H1 (cell line): ENCODE data around the gene SUCLG2. TPM values are rescaled to one million over a fixed set of nuclear protein-coding genes. Genes with fewer than 3 reads are reported as not detected.

Source experiments
- CTCF ChIA-PET: fragments of 300-600 bp; sonication (Branson Sonifier 250); formaldehyde crosslinking; loops from one replicate; lab custom pipeline; 2021; ENCODE audit not compliant: partially characterized antibody; lab: Charles Lee
- POLR2A ChIA-PET: fragments of 300-600 bp; sonication (Branson Sonifier 250); formaldehyde crosslinking; loops from one replicate; lab custom pipeline; 2021; ENCODE audit warnings: inconsistent platforms; ENCODE audit not compliant: partially characterized antibody; lab: Charles Lee
- DNase-seq, 2 experiments: peaks; one replicate each; pipeline versions ENCODE4 v3.0.0 to v3.0.0-alpha.2; 2010 to 2022; ENCODE audit warnings: low spot score in 2 of 2, low read depth in 1 of 2, mixed read lengths in 1 of 2
- FAIRE-seq: peaks from 2 replicates; lab custom pipeline; 2011; peaks lifted over from hg19 to GRCh38; lab: Jason Lieb, UNC
- H2AFZ ChIP-seq: 2 replicates; pipeline ENCODE4 v1.8.1; 2012; ENCODE audit warnings: low read length, inconsistent platforms
- H2AK5ac ChIP-seq: 2 replicates; pipeline ENCODE4 v1.6.1; 2013; ENCODE audit warnings: low read depth, low read length
- H2BK120ac ChIP-seq: replicated peaks from 2 replicates; pipeline ENCODE3; 2013; ENCODE audit warnings: low read depth, low read length, inconsistent platforms
- H2BK12ac ChIP-seq: 2 replicates; pipeline ENCODE4 v1.6.1; 2013; ENCODE audit warnings: low read depth, low read length
- H2BK15ac ChIP-seq: 2 replicates; pipeline ENCODE4 v1.6.1; 2013; ENCODE audit warnings: low read length
- H2BK20ac ChIP-seq: 2 replicates; pipeline ENCODE4 v1.6.1; 2013; ENCODE audit warnings: low read length
- H2BK5ac ChIP-seq: 2 replicates; pipeline ENCODE4 v1.6.1; 2013; ENCODE audit warnings: low read depth, low read length
- H3K14ac ChIP-seq: 2 replicates; pipeline ENCODE4 v1.6.1; 2013; ENCODE audit warnings: inconsistent platforms; ENCODE audit not compliant: insufficient read length
- H3K18ac ChIP-seq: 2 replicates; pipeline ENCODE4 v1.6.1; 2013; ENCODE audit warnings: low read length; ENCODE audit errors: extremely low read depth
- H3K23ac ChIP-seq: 2 replicates; pipeline ENCODE4 v1.6.1; 2013; ENCODE audit warnings: inconsistent platforms; ENCODE audit not compliant: insufficient read length
- H3K23me2 ChIP-seq: 2 replicates; pipeline ENCODE4 v1.6.1; 2013; ENCODE audit warnings: low read depth, low read length
- H3K27ac ChIP-seq: 2 replicates; pipeline ENCODE4 v1.6.1; 2011; ENCODE audit warnings: low read depth, low read length, inconsistent platforms
- H3K27me3 ChIP-seq, 4 experiments: replicated peaks in 1 of 4; 1 replicate in 1 of 4; 2 replicates in 3 of 4; pipeline versions ENCODE4 v1.6.1 to v1.8.1; 2011 to 2013; ENCODE audit warnings: low read length in 3 of 4, mild to moderate bottlenecking in 3 of 4, inconsistent platforms in 2 of 4, mixed read lengths in 2 of 4, moderate library complexity in 1 of 4; ENCODE audit not compliant: control insufficient read depth in 3 of 4, insufficient read depth in 3 of 4; ENCODE audit errors: extremely low read depth in 1 of 4
- H3K36me3 ChIP-seq, 4 experiments: 2 replicates each; pipeline versions ENCODE4 v1.6.1 to v1.8.1; 2011 to 2013; ENCODE audit warnings: mild to moderate bottlenecking in 4 of 4, low read length in 3 of 4, moderate library complexity in 2 of 4, control low read depth in 1 of 4, inconsistent platforms in 1 of 4; ENCODE audit not compliant: insufficient read depth in 4 of 4, control insufficient read depth in 2 of 4
- H3K4ac ChIP-seq: replicated peaks from 2 replicates; pipeline ENCODE3; 2013; ENCODE audit warnings: low read length, low read depth, mixed read lengths, inconsistent platforms; ENCODE audit not compliant: insufficient read length
- H3K4me1 ChIP-seq, 4 experiments: replicated peaks in 1 of 4; 1 replicate in 1 of 4; 2 replicates in 3 of 4; pipeline versions ENCODE4 v1.6.1 to v1.8.1; 2011 to 2013; ENCODE audit warnings: low read length in 3 of 4, inconsistent platforms in 2 of 4, mixed read lengths in 1 of 4; ENCODE audit not compliant: insufficient read depth in 4 of 4, control insufficient read depth in 3 of 4
- H3K4me2 ChIP-seq, 2 experiments: 2 replicates each; pipeline versions ENCODE4 v1.6.1 to v1.8.1; 2011 to 2013; ENCODE audit warnings: low read depth in 2 of 2, low read length in 2 of 2, control low read depth in 1 of 2, inconsistent platforms in 1 of 2, mild to moderate bottlenecking in 1 of 2; ENCODE audit not compliant: insufficient read depth in 1 of 2
- H3K4me3 ChIP-seq, 4 experiments: fragments of 200-600, 300-600 bp in 1 of 4; sonication (generic), shearing (Covaris generic), sonication (Bioruptor Twin) in 1 of 4; 2 replicates each; pipeline versions ENCODE4 v1.5.1 to v1.8.1; 2011 to 2016; ENCODE audit warnings: low read length in 4 of 4, low read depth in 3 of 4, control low read depth in 2 of 4, inconsistent platforms in 2 of 4, mild to moderate bottlenecking in 2 of 4, mixed read lengths in 1 of 4, moderate library complexity in 1 of 4; ENCODE audit not compliant: insufficient read depth in 2 of 4; ENCODE audit errors: extremely low read depth in 1 of 4
- H3K56ac ChIP-seq: replicated peaks from 2 replicates; pipeline ENCODE3; 2013; ENCODE audit warnings: low read depth, mild to moderate bottlenecking, mixed read lengths, low read length, inconsistent platforms; ENCODE audit not compliant: insufficient read length
- H3K79me1 ChIP-seq: 2 replicates; pipeline ENCODE4 v1.6.1; 2013; ENCODE audit warnings: low read depth, low read length, control low read depth
- H3K79me2 ChIP-seq, 2 experiments: 2 replicates each; pipeline versions ENCODE4 v1.6.1 to v1.8.1; 2012 to 2013; ENCODE audit warnings: low read length in 2 of 2, mild to moderate bottlenecking in 2 of 2, inconsistent platforms in 1 of 2; ENCODE audit not compliant: insufficient read depth in 2 of 2, control insufficient read depth in 1 of 2
- H3K9ac ChIP-seq, 4 experiments: replicated peaks in 1 of 4; 1 replicate in 1 of 4; 2 replicates in 3 of 4; pipeline versions ENCODE4 v1.6.1 to v1.8.1; 2011 to 2013; ENCODE audit warnings: low read depth in 3 of 4, low read length in 3 of 4, control low read depth in 2 of 4, mild to moderate bottlenecking in 2 of 4, moderate library complexity in 2 of 4, inconsistent platforms in 1 of 4; ENCODE audit errors: extremely low read depth in 1 of 4
- H3K9me3 ChIP-seq, 2 experiments: 2 replicates each; pipeline versions ENCODE4 v1.6.1 to v1.8.1; 2012 to 2013; ENCODE audit warnings: mild to moderate bottlenecking in 2 of 2, moderate library complexity in 2 of 2, control low read depth in 1 of 2, inconsistent platforms in 1 of 2, low read depth in 1 of 2, low read length in 1 of 2, mixed read lengths in 1 of 2; ENCODE audit not compliant: insufficient read depth in 2 of 2
- H4K20me1 ChIP-seq, 2 experiments: replicated peaks in 1 of 2; 2 replicates each; pipeline versions ENCODE3 to v1.8.1; 2011 to 2013; ENCODE audit warnings: inconsistent platforms in 2 of 2, low read length in 2 of 2, mild to moderate bottlenecking in 1 of 2; ENCODE audit not compliant: insufficient read depth in 2 of 2, control insufficient read depth in 1 of 2
- H4K5ac ChIP-seq: 2 replicates; pipeline ENCODE4 v1.6.1; 2013; ENCODE audit warnings: low read length, low read depth, mixed read lengths, inconsistent platforms; ENCODE audit not compliant: insufficient read length
- H4K8ac ChIP-seq: 2 replicates; pipeline ENCODE4 v1.8.0; 2013; ENCODE audit warnings: mild to moderate bottlenecking, moderate library complexity, low read length, inconsistent platforms; ENCODE audit not compliant: insufficient read depth; ENCODE audit errors: extremely low read depth
- H4K91ac ChIP-seq: replicated peaks from 2 replicates; pipeline ENCODE3; 2013; ENCODE audit warnings: low read length, mixed read lengths, inconsistent platforms; ENCODE audit not compliant: insufficient read length
- ASH2L ChIP-seq: fragments of 200-600, 300-600 bp; sonication (generic); IDR thresholded peaks from one replicate; pipeline ENCODE4 v1.7.1; 2017; ENCODE audit warnings: low read length
- CBX8 ChIP-seq: fragments of 300-800, 300-1000 bp; sonication (generic); IDR thresholded peaks from 2 replicates; pipeline ENCODE4 v1.7.1; 2016; ENCODE audit warnings: low read depth, low read length, borderline replicate concordance
- JUN ChIP-seq: IDR thresholded peaks from 2 replicates; pipeline ENCODE4 v1.6.1; 2011; ENCODE audit warnings: low read depth, mild to moderate bottlenecking, improper control_type of control experiment, low read length
- MAFK ChIP-seq: IDR thresholded peaks from 2 replicates; pipeline ENCODE4 v1.6.1; 2012; ENCODE audit warnings: low read depth, mild to moderate bottlenecking, improper control_type of control experiment, low read length
- MAX ChIP-seq: IDR thresholded peaks from 2 replicates; pipeline ENCODE4 v1.6.1; 2012; ENCODE audit warnings: inconsistent platforms
- POLR2A ChIP-seq, 2 experiments: IDR thresholded peaks; 1 replicate in 1 of 2; 2 replicates in 1 of 2; pipeline ENCODE4 v1.6.1; 2011; ENCODE audit warnings: low read depth in 2 of 2, low read length in 2 of 2, mild to moderate bottlenecking in 2 of 2; ENCODE audit errors: control extremely low read depth in 1 of 2
- POU5F1 ChIP-seq: IDR thresholded peaks from 2 replicates; pipeline ENCODE4 v1.6.1; 2011; ENCODE audit warnings: low read depth, mild to moderate bottlenecking, low read length, moderate library complexity
- RAD21 ChIP-seq, 2 experiments: IDR thresholded peaks in 1 of 2; conservative IDR thresholded peaks in 1 of 2; 2 replicates each; pipeline ENCODE4 v1.6.1; 2011; ENCODE audit warnings: low read depth in 2 of 2, low read length in 2 of 2, improper control_type of control experiment in 1 of 2, inconsistent platforms in 1 of 2, mild to moderate bottlenecking in 1 of 2, moderate library complexity in 1 of 2
- RFX5 ChIP-seq: IDR thresholded peaks from 2 replicates; pipeline ENCODE4 v1.6.1; 2011; ENCODE audit warnings: low read depth, low read length, improper control_type of control experiment, borderline replicate concordance
- SIRT6 ChIP-seq: IDR thresholded peaks from one replicate; pipeline ENCODE4 v1.7.1; 2012; ENCODE audit warnings: low read length, inconsistent platforms
- SP1 ChIP-seq: IDR thresholded peaks from 2 replicates; pipeline ENCODE4 v1.6.1; 2011; ENCODE audit warnings: low read depth, low read length
- TCF12 ChIP-seq: IDR thresholded peaks from 2 replicates; pipeline ENCODE4 v1.6.1; 2011; ENCODE audit warnings: low read depth, mild to moderate bottlenecking, low read length
- ZNF274 ChIP-seq: IDR thresholded peaks from 2 replicates; pipeline ENCODE4 v1.7.0; 2012; ENCODE audit warnings: low read length, borderline replicate concordance; ENCODE audit errors: extremely low read depth
- WGBS, 2 experiments: shearing (Covaris generic) in 1 of 2; methylation state at CpG; one replicate each; pipeline versions ENCODE4 v1.1.6 to v1.1.7; 2013 to 2015; ENCODE audit warnings: low lambda C conversion rate in 2 of 2, mixed read lengths in 2 of 2, inconsistent platforms in 1 of 2, low coverage in 1 of 2, missing lambda C conversion rate in 1 of 2; ENCODE audit not compliant: insufficient replicate concordance in 2 of 2, insufficient coverage in 1 of 2, insufficient read length in 1 of 2; ENCODE audit errors: extremely low coverage in 1 of 2, missing lambda C conversion rate in 1 of 2; 5-methylcytosine and 5-hydroxymethylcytosine counted together
- polyA plus RNA-seq, 7 experiments: library from polyadenylated mRNA; depleted of rRNA in 3 of 7; stranded (reverse) in 5 of 7; unstranded in 2 of 7; fragments of >200 nt in 5 of 7; fragments of 200-250 nt in 2 of 7; gene quantifications; 1 replicate in 5 of 7; 2 replicates in 1 of 7; 4 replicates in 1 of 7; pipeline versions ENCODE4 v1.2.1 to v1.2.3, GENCODE V29; 2011 to 2013; ENCODE audit warnings: missing spikeins in 2 of 7, mixed read lengths in 2 of 7
- total RNA-seq: library from RNA; stranded (reverse); fragmentation: NEBNext Ultra II Directional; extraction: Animal tissue kit (Norgen Biotek cat#: 25700); gene quantifications from 2 replicates; pipeline ENCODE4 v1.2.1, GENCODE V29; 2021
- TF ChIP-seq, protein P1 (sequence below): IDR thresholded peaks from 2 replicates; pipeline ENCODE4 v1.6.1; 2012; ENCODE audit warnings: low read length, inconsistent platforms

Gene SUCLG2
- total and polyA plus RNA-seq, 2 of the 8 experiments (the other 6 are each of a cell fraction or from before 2014, with no cell fraction given): 12.9 to 46.2 TPM

DNA sequence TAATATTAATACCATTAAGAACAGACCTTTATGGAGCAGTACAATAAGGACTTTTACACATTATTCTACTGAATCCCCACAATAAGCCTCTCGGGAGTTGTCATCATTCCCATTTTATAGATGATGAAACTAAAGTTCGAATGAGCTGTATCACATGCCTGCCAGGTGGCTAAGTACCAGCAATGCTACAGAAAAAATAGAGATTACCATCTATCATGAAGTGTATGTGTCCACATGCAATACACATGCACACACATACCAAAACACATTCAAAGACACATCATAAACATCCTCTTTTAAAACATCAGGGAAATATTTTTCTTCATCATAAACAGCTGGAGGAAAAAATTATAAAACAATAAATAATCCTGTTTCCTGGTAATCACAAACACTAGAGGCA is 136.6 kb downstream of the SUCLG2 start:
- Histone ChIP-seq H3K4me1 (peaks cover 0 to 3% (median 1%) of the 10 kb centered on the region in 4 experiments; a peak in 1 of 7 replicates), H3K27me3 (no peaks in the 10 kb centered on the region), H4K91ac (no peak overlapping the region), H3K23me2 (no peaks in the 10 kb centered on the region), H3K4me2 (no peak overlapping the region), H3K9me3 (no peaks in the 10 kb centered on the region), H2BK5ac (no peak overlapping the region), H4K5ac (no peak overlapping the region), H3K4me3 (no peak overlapping the region), H3K36me3 (no peaks in the 10 kb centered on the region; a peak in 1 of 8 replicates), H2AK5ac (no peak overlapping the region), H2BK120ac (no peak overlapping the region), H3K18ac (no peak overlapping the region), H3K4ac (no peak overlapping the region), H2AFZ (no peak overlapping the region), H3K14ac (no peak overlapping the region), H2BK20ac (no peak overlapping the region), H3K23ac (no peak overlapping the region), H4K20me1 (no peaks in the 10 kb centered on the region), H3K79me1 (no peaks in the 10 kb centered on the region), H2BK15ac (no peak overlapping the region), H2BK12ac (no peak overlapping the region), H3K79me2 (no peaks in the 10 kb centered on the region), H4K8ac (no peak overlapping the region), H3K9ac (no peak overlapping the region), H3K56ac (no peak overlapping the region), H3K27ac (no peak overlapping the region)
- CTCF ChIA-PET: interaction anchor here (0.6 to 1.6 kb wide), 4 partner anchors 11 to 1046 kb away, joined by 3 to 5 read pairs (median 4); no protein-coding TSS in a partner anchor
- 100% methylated on average over 2 of the region's 2 CpGs; no CpG with 5 or more reads in 1 of the 2 experiments for WGBS, 2 experiments
- POLR2A ChIA-PET: no interaction called here
- FAIRE-seq (no peak), DNase-seq (no peak)
- TF ChIP-seq MAFK (no peak), RFX5 (no peak), CBX8 (no peak), SP1 (no peak), ZNF274 (no peak), MAX (no peak), JUN (no peak), RAD21 (IDR thresholded peaks at IDR 0.05 in 1 of 2, conservative IDR thresholded peaks at IDR 0.05 in 1 of 2; ENCODE audit: low read depth in 2 of 2, low read length in 2 of 2) (no peak), SIRT6 (no peak), ASH2L (no peak), POLR2A (IDR thresholded peaks at IDR 0.05; ENCODE audit: control extremely low read depth in 1 of 2, low read depth in 2 of 2, low read length in 2 of 2) (no peak), POU5F1 (no peak), TCF12 (no peak)
- TF ChIP-seq, protein P1, sequence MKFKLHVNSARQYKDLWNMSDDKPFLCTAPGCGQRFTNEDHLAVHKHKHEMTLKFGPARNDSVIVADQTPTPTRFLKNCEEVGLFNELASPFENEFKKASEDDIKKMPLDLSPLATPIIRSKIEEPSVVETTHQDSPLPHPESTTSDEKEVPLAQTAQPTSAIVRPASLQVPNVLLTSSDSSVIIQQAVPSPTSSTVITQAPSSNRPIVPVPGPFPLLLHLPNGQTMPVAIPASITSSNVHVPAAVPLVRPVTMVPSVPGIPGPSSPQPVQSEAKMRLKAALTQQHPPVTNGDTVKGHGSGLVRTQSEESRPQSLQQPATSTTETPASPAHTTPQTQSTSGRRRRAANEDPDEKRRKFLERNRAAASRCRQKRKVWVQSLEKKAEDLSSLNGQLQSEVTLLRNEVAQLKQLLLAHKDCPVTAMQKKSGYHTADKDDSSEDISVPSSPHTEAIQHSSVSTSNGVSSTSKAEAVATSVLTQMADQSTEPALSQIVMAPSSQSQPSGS: no peak
